PFSK-1 (cell line): ENCODE data around the gene COL12A1.

Experiments used
- POLR2AphosphoS5 ChIP-seq: IDR thresholded peaks from 2 replicates; pipeline ENCODE4 v1.6.1; 2012; ENCODE audit warnings: low read depth, mild to moderate bottlenecking, control low read depth, low read length, moderate library complexity
- SIN3A ChIP-seq: IDR thresholded peaks from 2 replicates; pipeline ENCODE4 v1.6.1; 2012; ENCODE audit warnings: mild to moderate bottlenecking, low read length, moderate library complexity, borderline replicate concordance; ENCODE audit not compliant: insufficient read depth

- TF ChIP-seq POLR2AphosphoS5 (no peak), SIN3A (no peak)
Observed at GRCh38 chr6:75167851-75168250, 38.0 kb downstream of the COL12A1 start.
